GM19463 (cell line): ENCODE measurements around the gene LRBA.
"Not testable (repeated sequence)": the region's sequence is repeated elsewhere in the genome, so short reads cannot be mapped to it uniquely, and the experiment has no call there.

Experiments used
- ATAC-seq: cut with Tn5 transposase; IDR thresholded peaks from one replicate; pipeline ENCODE4 v1.9.1; 2021; ENCODE audit warnings: mild to moderate bottlenecking, moderate library complexity; ENCODE audit not compliant: unreplicated experiment

LRBA gene

GRCh38 chr4:150974750-150975149 is 40.3 kb downstream of the LRBA start:
- peak; percentile 56 for ATAC-seq

GRCh38 chr4:150974252-150974640 is 40.8 kb downstream of the LRBA start:
- ATAC-seq = no peak

GRCh38 chr4:150973626-150974251 is 41.3 kb downstream of the LRBA start:
- ATAC-seq = no peak

GRCh38 chr4:150972592-150972991 is 42.5 kb downstream of the LRBA start:
- no peak for ATAC-seq

GRCh38 chr4:150971901-150972300 is 43.2 kb downstream of the LRBA start:
- no peak for ATAC-seq

- ATAC-seq = peak; percentile 71
Observed at GRCh38 chr4:150970685-150971151, 44.4 kb downstream of the LRBA start.

- ATAC-seq = no peak
Observed at GRCh38 chr4:150964754-150965153, 50.3 kb downstream of the LRBA start.

- not testable (repeated sequence) for ATAC-seq
Observed at GRCh38 chr4:150963602-150964345, 51.3 kb downstream of the LRBA start.

- ATAC-seq = peak; percentile 82
Observed at GRCh38 chr4:150962245-150962644, 52.8 kb downstream of the LRBA start.

- ATAC-seq = no peak
Observed at GRCh38 chr4:150961566-150961965, 53.5 kb downstream of the LRBA start.

GRCh38 chr4:150960818-150961217 is 54.3 kb downstream of the LRBA start:
- ATAC-seq = no peak

GRCh38 chr4:150960079-150960478 is 55.0 kb downstream of the LRBA start:
- ATAC-seq = no peak

- ATAC-seq = not testable (repeated sequence)
Observed at GRCh38 chr4:150957981-150958380, 57.1 kb downstream of the LRBA start.

GRCh38 chr4:150957095-150957494 is 58.0 kb downstream of the LRBA start:
- ATAC-seq = not testable (repeated sequence)

GRCh38 chr4:150953916-150954315 is 61.2 kb downstream of the LRBA start:
- ATAC-seq = not testable (repeated sequence)

- no peak for ATAC-seq
Observed at GRCh38 chr4:150952167-150952845, 62.8 kb downstream of the LRBA start.

- peak; percentile 80 for ATAC-seq
Observed at GRCh38 chr4:150950657-150951288, 64.3 kb downstream of the LRBA start.

- no peak for ATAC-seq
Observed at GRCh38 chr4:150949943-150950342, 65.1 kb downstream of the LRBA start.

- ATAC-seq = no peak
Observed at GRCh38 chr4:150949342-150949741, 65.7 kb downstream of the LRBA start.

- no peak for ATAC-seq
Observed at GRCh38 chr4:150948710-150949109, 66.4 kb downstream of the LRBA start.

GRCh38 chr4:150948074-150948473 is 67.0 kb downstream of the LRBA start:
- no peak for ATAC-seq
